ENCODE measurements around the gene SSBP3.

- TF ChIP-seq CTCF (IDR thresholded peaks at IDR 0.05): no peak
- no peak for TF ChIP-seq POLR2A (IDR thresholded peaks at IDR 0.05; ENCODE audit: low read depth)
Measured at GRCh38 chr1:54249819-54250435, 156.3 kb downstream of the SSBP3 start.
